NCI-H146 treated with DMSO at 0.1 percent for 48 hours (cell line): ENCODE results near the gene SMIM21.

Source experiments
- DNase-seq: peaks from one replicate; lab custom pipeline; 2025; ENCODE audit not compliant: unreplicated experiment; lab: John Stamatoyannopoulos, UW

The SMIM21 gene

GRCh38 chr18:75377926-75378325 is 49.6 kb downstream of the SMIM21 start:
- no peak for DNase-seq

GRCh38 chr18:75377258-75377657 is 50.2 kb downstream of the SMIM21 start:
- no peak for DNase-seq

DNA sequence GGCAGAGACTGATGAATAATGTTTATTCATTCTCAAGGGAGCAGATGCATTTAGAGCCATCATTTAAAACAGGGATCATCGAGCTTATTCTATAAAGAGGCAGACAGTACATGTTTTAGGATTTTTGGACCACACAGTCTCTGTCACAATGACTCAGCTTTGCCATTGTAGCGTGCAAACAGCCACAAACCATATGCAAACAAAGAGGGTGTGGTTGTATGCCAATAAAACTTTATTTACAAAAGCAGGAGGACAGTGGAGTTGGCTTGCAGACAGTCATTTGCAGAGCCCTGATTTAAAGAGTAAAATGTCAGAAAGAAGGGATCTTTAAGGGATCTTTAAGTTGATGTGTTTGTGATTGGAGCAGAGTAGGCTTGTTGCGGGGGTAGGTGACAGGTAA is 51.5 kb downstream of the SMIM21 start:
- DNase-seq = no peak

DNA sequence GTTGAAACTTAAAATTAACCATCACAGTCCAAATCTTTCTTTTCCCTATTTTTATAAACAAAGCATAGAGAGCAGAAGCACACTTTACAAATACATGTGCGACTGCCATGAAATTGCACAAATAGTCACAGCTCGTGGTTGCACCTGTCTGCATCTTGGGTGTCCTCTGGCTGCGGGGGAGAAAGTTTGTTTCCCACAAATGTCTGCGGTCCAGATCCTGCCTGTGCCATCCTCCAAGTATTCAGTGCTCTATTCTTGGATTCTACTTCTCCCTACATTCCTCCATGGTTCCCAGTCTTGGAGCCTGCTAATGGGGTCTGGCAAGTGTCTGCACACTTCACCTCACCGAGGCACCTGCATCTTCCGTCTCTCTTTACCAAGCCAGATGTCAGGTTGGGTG is 52.2 kb downstream of the SMIM21 start:
- DNase-seq = no peak

- DNase-seq = no peak
Measured at GRCh38 chr18:75374466-75374865, 53.0 kb downstream of the SMIM21 start.

GRCh38 chr18:75369026-75369721 is 58.3 kb downstream of the SMIM21 start:
- DNase-seq = no peak

GRCh38 chr18:75365837-75366236 is 61.7 kb downstream of the SMIM21 start:
- no peak for DNase-seq

GRCh38 chr18:75365254-75365629 is 62.3 kb downstream of the SMIM21 start:
- DNase-seq = no peak

GRCh38 chr18:75364512-75365253 is 62.8 kb downstream of the SMIM21 start:
- DNase-seq = no peak

DNA sequence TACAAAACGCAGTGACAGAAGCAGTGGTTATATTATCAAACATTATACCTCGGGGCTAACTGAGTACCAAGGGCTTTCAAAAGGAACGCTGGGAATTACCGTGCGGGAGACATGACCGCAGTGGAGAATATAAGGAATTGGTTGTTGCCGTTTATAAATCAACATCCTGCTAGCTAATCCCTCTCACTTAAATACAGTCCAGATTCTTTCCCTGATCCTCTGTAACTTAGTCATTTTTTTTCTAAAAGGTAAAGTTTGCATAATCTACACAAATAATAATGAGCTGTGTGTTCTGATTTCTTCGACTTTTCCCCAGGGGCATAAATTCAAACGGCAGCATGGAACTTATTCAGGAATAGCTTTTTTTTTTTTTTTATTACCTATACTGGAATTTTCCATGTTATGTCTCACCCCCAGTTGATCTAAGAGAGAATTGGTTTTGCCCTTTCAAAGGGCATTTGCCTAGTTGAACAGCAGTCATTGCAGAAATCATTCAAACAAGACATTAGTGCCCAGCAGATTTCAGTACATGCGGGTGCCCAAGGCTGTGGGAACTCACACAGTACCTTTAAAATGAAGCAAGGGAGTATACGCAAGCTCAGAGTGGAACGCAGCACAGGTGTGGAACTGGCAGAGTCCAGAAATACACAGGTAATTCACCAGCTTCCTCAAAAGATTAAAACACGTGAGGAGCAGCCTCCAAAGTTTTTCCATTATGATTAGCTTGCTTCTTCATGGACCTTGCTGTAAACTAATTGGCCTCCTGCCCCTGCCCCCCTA is 63.9 kb downstream of the SMIM21 start:
- DNase-seq = no peak

DNA sequence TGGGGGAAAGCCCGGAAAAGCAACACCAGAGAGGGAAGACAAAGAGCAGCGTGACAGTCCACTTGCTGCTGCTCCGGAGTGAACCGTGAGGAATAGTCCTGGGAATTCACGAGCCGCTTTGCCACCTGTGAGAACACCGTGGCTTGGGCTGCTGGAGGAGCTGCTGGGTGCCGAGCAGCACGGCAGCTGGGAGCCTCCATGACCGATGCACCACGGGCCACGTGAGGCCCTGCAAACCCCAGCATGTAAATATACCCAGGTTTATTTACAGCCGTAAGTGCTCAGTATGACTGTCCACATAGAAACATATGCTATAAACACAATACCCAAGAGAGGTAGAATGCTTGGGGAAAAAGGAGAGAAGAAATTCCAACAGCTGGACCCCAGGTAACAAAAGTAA is 65.1 kb downstream of the SMIM21 start:
- DNase-seq = peak; percentile 41

DNA sequence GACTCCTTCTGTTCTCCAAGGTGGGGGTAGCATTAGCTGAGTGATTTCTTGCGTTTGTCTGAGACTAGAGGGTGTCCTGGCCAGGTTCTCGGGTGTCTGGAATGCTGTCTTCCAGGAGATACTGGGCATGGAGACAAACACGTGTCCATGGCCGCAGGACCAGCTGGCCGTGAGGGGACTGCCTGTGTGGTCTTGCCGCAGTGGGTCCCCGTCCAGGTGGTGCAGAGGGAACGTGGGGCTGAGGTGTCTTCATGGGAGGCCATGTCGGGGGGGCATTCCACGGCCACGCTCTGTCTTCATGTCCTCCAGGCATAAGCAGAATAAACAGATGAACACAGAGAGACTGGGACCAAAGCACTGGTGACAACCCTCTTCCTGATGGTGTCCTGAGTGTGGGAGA is 66.6 kb downstream of the SMIM21 start:
- no peak for DNase-seq

DNA sequence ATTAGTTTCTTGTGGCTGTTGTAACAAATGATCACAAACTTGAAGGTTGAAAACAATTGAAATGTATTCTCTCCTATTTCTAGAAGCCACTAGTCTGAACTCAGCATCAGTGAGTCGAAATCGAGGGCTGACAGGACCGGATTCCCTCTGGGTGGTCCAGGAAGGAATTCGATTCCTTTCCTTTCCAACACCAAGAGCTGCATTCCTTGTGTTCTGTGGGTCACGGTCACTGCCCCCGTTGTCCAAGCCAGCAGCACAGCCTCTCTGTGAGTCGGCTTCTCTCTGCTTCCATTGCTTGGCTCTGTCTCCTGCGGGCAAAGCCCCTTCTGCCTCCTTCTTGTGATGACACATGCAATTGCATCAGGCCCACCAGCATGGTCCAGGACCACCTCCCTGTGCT is 67.3 kb downstream of the SMIM21 start:
- no peak for DNase-seq
